Fibroblast of skin of scalp (primary cell): ENCODE results near the gene PRKCB.

Experiments
- DNase-seq: peaks from one replicate; pipeline ENCODE4 v3.0.0-alpha.2; 2013

Gene PRKCB

GRCh38 chr16:24257958-24258357, 422.2 kb downstream of the PRKCB start:
- DNase-seq: no peak

GRCh38 chr16:24258791-24259190, 423.0 kb downstream of the PRKCB start:
- no peak for DNase-seq

GRCh38 chr16:24262816-24263215, 427.0 kb downstream of the PRKCB start:
- DNase-seq: no peak
